Activated naive CD8-positive, alpha-beta T cell treated with anti-CD3 and anti-CD28 coated beads, Interleukin-2, amount 10 ng/mL, durations not matched to agents 7 days and 5 days (primary cell): ENCODE data around the gene KRTAP5-2. TPM values are rescaled to one million over a fixed set of nuclear protein-coding genes. Genes with fewer than 3 reads are reported as not detected.
"Not testable (repeated sequence)": the region's sequence is repeated elsewhere in the genome, so short reads cannot be mapped to it uniquely, and the experiment has no call there.

Experiments used
- ATAC-seq: fragments of 150-1000 bp; cut with Tn5 transposase; one replicate; pipeline ENCODE4 v1.10.0; 2021; ENCODE audit warnings: low read depth, moderate library complexity
- POLR2A ChIA-PET: fragments of 350-600 bp; sonication (Branson Sonifier 250); formaldehyde crosslinking; loops from one replicate; lab custom pipeline; 2021; ENCODE audit warnings: antibody characterized with exemption; lab: Charles Lee
- DNase-seq: peaks from one replicate; pipeline ENCODE4 v3.0.0; 2021
- H3K27ac Mint-ChIP-seq: one replicate; pipeline ENCODE4 v1.8.0; 2022; ENCODE audit warnings: mild to moderate bottlenecking, mixed read lengths
- H3K27me3 Mint-ChIP-seq: one replicate; pipeline ENCODE4 v1.8.0; 2022; ENCODE audit warnings: mild to moderate bottlenecking, moderate library complexity, mixed read lengths
- H3K36me3 Mint-ChIP-seq: one replicate; pipeline ENCODE4 v1.8.0; 2021; ENCODE audit warnings: mild to moderate bottlenecking, mixed read lengths
- H3K4me1 Mint-ChIP-seq: one replicate; pipeline ENCODE4 v1.8.0; 2021; ENCODE audit warnings: mixed read lengths
- H3K4me3 Mint-ChIP-seq: one replicate; pipeline ENCODE4 v1.8.0; 2022; ENCODE audit warnings: mild to moderate bottlenecking, moderate library complexity, mixed read lengths
- H3K9me3 Mint-ChIP-seq: one replicate; pipeline ENCODE4 v1.8.0; 2021; ENCODE audit warnings: mixed read lengths
- total RNA-seq, 2 experiments: library from RNA; stranded (reverse); gene quantifications; one replicate each; pipeline ENCODE4 v1.2.3, GENCODE V29; 2021

KRTAP5-2 gene
- not detected for total RNA-seq

GRCh38 chr11:1597994-1598380 lies at the start of gene KRTAP5-2:
Gene KRTAP5-2, minus strand, starts transcription at chr11:1598294. Its CDS starts 44 bp downstream, at chr11:1598250.
- H3K9me3 Mint-ChIP-seq, result no peaks in the 10 kb centered on the region
- H3K4me3 Mint-ChIP-seq, result no peak within 1 kb of the TSS
- DNase-seq (no peak), ATAC-seq (no peak)
- H3K36me3 Mint-ChIP-seq, result no peaks in the 10 kb centered on the region
- H3K27me3 Mint-ChIP-seq, result peaks cover 65% of the 10 kb centered on the region
- POLR2A ChIA-PET, result no interaction called here
- peaks cover 1% of the 10 kb centered on the region for H3K4me1 Mint-ChIP-seq
- H3K27ac Mint-ChIP-seq, result no peak within 1 kb of the TSS

GRCh38 chr11:1646540-1646939 lies 48.4 kb upstream of the KRTAP5-2 start:
- not testable (repeated sequence) for H3K4me3 Mint-ChIP-seq, H3K9me3 Mint-ChIP-seq, DNase-seq, H3K36me3 Mint-ChIP-seq, H3K27me3 Mint-ChIP-seq, H3K4me1 Mint-ChIP-seq, H3K27ac Mint-ChIP-seq, ATAC-seq
- POLR2A ChIA-PET, result interaction anchor here (0.6 kb wide), 1 partner anchor 88 kb away, joined by 3 read pairs; no protein-coding TSS in a partner anchor

GRCh38 chr11:1645357-1645821 lies 47.3 kb upstream of the KRTAP5-2 start:
- Mint-ChIP-seq H3K36me3 (no peaks in the 10 kb centered on the region), H3K9me3 (no peaks in the 10 kb centered on the region), H3K4me1 (no peaks in the 10 kb centered on the region), H3K27me3 (peaks cover 1% of the 10 kb centered on the region), H3K4me3 (no peak overlapping the region), H3K27ac (no peak overlapping the region)
- POLR2A ChIA-PET, result no interaction called here
- ATAC-seq (no peak), DNase-seq (no peak)

GRCh38 chr11:1644601-1645356 lies 46.7 kb upstream of the KRTAP5-2 start:
- POLR2A ChIA-PET, result no interaction called here
- Mint-ChIP-seq H3K36me3 (no peaks in the 10 kb centered on the region), H3K9me3 (no peaks in the 10 kb centered on the region), H3K4me1 (no peaks in the 10 kb centered on the region), H3K4me3 (no peak overlapping the region), H3K27me3 (peaks cover 5% of the 10 kb centered on the region), H3K27ac (no peak overlapping the region)
- no peak for ATAC-seq
- no peak for DNase-seq

- H3K4me3 Mint-ChIP-seq, result no peak overlapping the region
- POLR2A ChIA-PET, result no interaction called here
- DNase-seq (no peak), ATAC-seq (no peak)
- no peaks in the 10 kb centered on the region for H3K9me3 Mint-ChIP-seq
- H3K36me3 Mint-ChIP-seq, result no peaks in the 10 kb centered on the region
- peaks cover 6% of the 10 kb centered on the region for H3K27me3 Mint-ChIP-seq
- H3K27ac Mint-ChIP-seq, result no peak overlapping the region
- no peaks in the 10 kb centered on the region for H3K4me1 Mint-ChIP-seq
Observed at GRCh38 chr11:1643146-1643690, 45.1 kb upstream of the KRTAP5-2 start.

- no peak overlapping the region for H3K27ac Mint-ChIP-seq
- H3K4me3 Mint-ChIP-seq, result no peak overlapping the region
- peaks cover 6% of the 10 kb centered on the region for H3K27me3 Mint-ChIP-seq
- no peaks in the 10 kb centered on the region for H3K36me3 Mint-ChIP-seq
- no peak for ATAC-seq
- POLR2A ChIA-PET, result no interaction called here
- H3K4me1 Mint-ChIP-seq, result no peaks in the 10 kb centered on the region
- no peaks in the 10 kb centered on the region for H3K9me3 Mint-ChIP-seq
- DNase-seq, result no peak
Observed at GRCh38 chr11:1642288-1643145, 44.4 kb upstream of the KRTAP5-2 start.

GRCh38 chr11:1641096-1641495 lies 43.0 kb upstream of the KRTAP5-2 start:
- H3K4me3 Mint-ChIP-seq, result no peak overlapping the region
- POLR2A ChIA-PET, result no interaction called here

GRCh38 chr11:1640076-1640946 lies 42.2 kb upstream of the KRTAP5-2 start:
- H3K4me3 Mint-ChIP-seq, result no peak overlapping the region
- no peak for ATAC-seq
- H3K27ac Mint-ChIP-seq, result no peak overlapping the region

More at GRCh38 chr11:1641096-1641495, 43.0 kb upstream of the KRTAP5-2 start:
- Mint-ChIP-seq H3K27me3 (peaks cover 6% of the 10 kb centered on the region), H3K27ac (no peak overlapping the region), H3K36me3 (no peaks in the 10 kb centered on the region), H3K4me1 (no peaks in the 10 kb centered on the region), H3K9me3 (no peaks in the 10 kb centered on the region)
- no peak for ATAC-seq
- DNase-seq, result no peak

GRCh38 chr11:1639666-1640065 lies 41.6 kb upstream of the KRTAP5-2 start:
- DNase-seq, result no peak
- H3K36me3 Mint-ChIP-seq, result no peaks in the 10 kb centered on the region
- POLR2A ChIA-PET, result interaction anchor here (0.5 kb wide), 1 partner anchor 8 kb away, joined by 7 read pairs; no protein-coding TSS in a partner anchor
- peaks cover 5% of the 10 kb centered on the region for H3K27me3 Mint-ChIP-seq
- no peak overlapping the region for H3K27ac Mint-ChIP-seq
- no peaks in the 10 kb centered on the region for H3K4me1 Mint-ChIP-seq
- no peaks in the 10 kb centered on the region for H3K9me3 Mint-ChIP-seq
- H3K4me3 Mint-ChIP-seq, result no peak overlapping the region
- ATAC-seq, result no peak

More at GRCh38 chr11:1640076-1640946, 42.2 kb upstream of the KRTAP5-2 start:
- POLR2A ChIA-PET, result no interaction called here
- peak; percentile 59 for DNase-seq
- Mint-ChIP-seq H3K36me3 (no peaks in the 10 kb centered on the region), H3K9me3 (no peaks in the 10 kb centered on the region), H3K4me1 (no peaks in the 10 kb centered on the region), H3K27me3 (peaks cover 6% of the 10 kb centered on the region)

GRCh38 chr11:1639102-1639620 lies 41.1 kb upstream of the KRTAP5-2 start:
- POLR2A ChIA-PET, result interaction anchor here (0.5 kb wide), 1 partner anchor 8 kb away, joined by 7 read pairs; no protein-coding TSS in a partner anchor
- Mint-ChIP-seq H3K27me3 (peaks cover 5% of the 10 kb centered on the region), H3K9me3 (no peaks in the 10 kb centered on the region), H3K36me3 (no peaks in the 10 kb centered on the region), H3K4me3 (no peak overlapping the region), H3K4me1 (no peaks in the 10 kb centered on the region), H3K27ac (no peak overlapping the region)
- ATAC-seq, result no peak
- DNase-seq, result no peak

GRCh38 chr11:1638344-1638743 lies 40.2 kb upstream of the KRTAP5-2 start:
- Mint-ChIP-seq H3K36me3 (no peaks in the 10 kb centered on the region), H3K4me1 (no peaks in the 10 kb centered on the region), H3K27ac (no peak overlapping the region), H3K4me3 (no peak overlapping the region), H3K27me3 (peaks cover 5% of the 10 kb centered on the region), H3K9me3 (no peaks in the 10 kb centered on the region)
- DNase-seq (no peak), ATAC-seq (no peak)
- POLR2A ChIA-PET, result no interaction called here

- POLR2A ChIA-PET, result no interaction called here
- Mint-ChIP-seq H3K9me3 (no peaks in the 10 kb centered on the region), H3K27ac (no peak overlapping the region), H3K4me3 (no peak overlapping the region), H3K4me1 (no peaks in the 10 kb centered on the region), H3K27me3 (peaks cover 5% of the 10 kb centered on the region), H3K36me3 (no peaks in the 10 kb centered on the region)
- DNase-seq, result no peak
- ATAC-seq, result no peak
Observed at GRCh38 chr11:1637628-1638027, 39.5 kb upstream of the KRTAP5-2 start.
